ENCODE data around the gene CTTNBP2NL.

Gene CTTNBP2NL

GRCh38 chr1:112501810-112502641 is 106.0 kb downstream of the CTTNBP2NL start (continued):
- 0 out of 2 replicates have a peak, but pooled peaks have one; percentile 8 for TF ChIP-seq ZSCAN4 (tag by site-specific recombination; IDR thresholded peaks at IDR 0.05)
- peak; percentile 11; the same call in 1 of the 2 replicates for TF ChIP-seq ZNF654 (tag by site-specific recombination; IDR thresholded peaks at IDR 0.05; ENCODE audit: low read depth)
- no peak for TF ChIP-seq ZNF555 (tag by site-specific recombination; conservative IDR thresholded peaks at IDR 0.05)
- no peak for TF ChIP-seq SCRT2 (tag by site-specific recombination; IDR thresholded peaks at IDR 0.05)
- no peak for TF ChIP-seq ZNF366 (tag by site-specific recombination; conservative IDR thresholded peaks at IDR 0.05)
- TF ChIP-seq ZNF112 (tag by site-specific recombination; IDR thresholded peaks at IDR 0.05), result no peak
- no peak for TF ChIP-seq MEIS1 (CRISPR knock-in tag; IDR thresholded peaks at IDR 0.05; ENCODE audit: borderline replicate concordance)
- TF ChIP-seq ZNF701 (tag by site-specific recombination; IDR thresholded peaks at IDR 0.05), result no peak
- no peak; the same call in 1 of the 2 replicates for TF ChIP-seq ZNF76 (tag by site-specific recombination; IDR thresholded peaks at IDR 0.05; ENCODE audit: borderline replicate concordance, low read depth)
- no peak for TF ChIP-seq ZNF19 (tag by site-specific recombination; IDR thresholded peaks at IDR 0.05; ENCODE audit: low read depth)
- no peak for TF ChIP-seq ZNF645 (tag by site-specific recombination; IDR thresholded peaks at IDR 0.05)
- no peak for TF ChIP-seq ZNF548 (tag by site-specific recombination; IDR thresholded peaks at IDR 0.05)
- no peak for TF ChIP-seq ZNF24 (tag by site-specific recombination; IDR thresholded peaks at IDR 0.05)
- TF ChIP-seq SP3 (tag by site-specific recombination; IDR thresholded peaks at IDR 0.05), result 0 out of 2 replicates have a peak, but pooled peaks have one; percentile 16
- TF ChIP-seq HOXC10 (CRISPR knock-in tag; IDR thresholded peaks at IDR 0.05), result no peak
- no peak for TF ChIP-seq ZNF157 (tag by site-specific recombination; IDR thresholded peaks at IDR 0.05)
- TF ChIP-seq ZBTB48 (tag by site-specific recombination; IDR thresholded peaks at IDR 0.05), result peak; percentile 74; the same call in 1 of the 2 replicates
- TF ChIP-seq ZNF621 (tag by site-specific recombination; IDR thresholded peaks at IDR 0.05), result no peak
- TF ChIP-seq ZBTB21 (tag by site-specific recombination; IDR thresholded peaks at IDR 0.05), result peak; percentile 8; the same call in 1 of the 2 replicates
- no peak for TF ChIP-seq GLI2 (tag by site-specific recombination; IDR thresholded peaks at IDR 0.05; ENCODE audit: borderline replicate concordance, low read depth)
- TF ChIP-seq ZNF571 (tag by site-specific recombination; IDR thresholded peaks at IDR 0.05), result no peak
- TF ChIP-seq KLF10 (tag by site-specific recombination; IDR thresholded peaks at IDR 0.05), result no peak
- no peak for TF ChIP-seq ATF2 (tag by site-specific recombination; IDR thresholded peaks at IDR 0.05; ENCODE audit: low read depth)
- TF ChIP-seq ZBTB8A (tag by site-specific recombination; IDR thresholded peaks at IDR 0.05), result peak; percentile 98
- TF ChIP-seq ZNF785 (tag by site-specific recombination; IDR thresholded peaks at IDR 0.05), result no peak
- TF ChIP-seq ZNF843 (tag by site-specific recombination; IDR thresholded peaks at IDR 0.05), result no peak
- TF ChIP-seq ZNF2 (tag by site-specific recombination; IDR thresholded peaks at IDR 0.05), result 0 out of 2 replicates have a peak, but pooled peaks have one; percentile 24
- no peak for TF ChIP-seq PBX3 (CRISPR knock-in tag; IDR thresholded peaks at IDR 0.05)
- peak; percentile 91 for TF ChIP-seq ZBTB20 (tag by site-specific recombination; IDR thresholded peaks at IDR 0.05)
- no peak for TF ChIP-seq PRDM10 (tag by site-specific recombination; IDR thresholded peaks at IDR 0.05)
- TF ChIP-seq ZNF140 (tag by site-specific recombination; IDR thresholded peaks at IDR 0.05), result no peak
- no peak for TF ChIP-seq ZNF585B (tag by site-specific recombination; IDR thresholded peaks at IDR 0.05)
- TF ChIP-seq ZEB2 (tag by site-specific recombination; IDR thresholded peaks at IDR 0.05), result peak; percentile 44; the same call in 1 of the 2 replicates

Data from HEK293 (cell line).